Measurements from ENCODE around the gene HOXD11.

GRCh38 chr2:176131848-176132158 is 24.7 kb downstream of the HOXD11 start:
- TF ChIP-seq CTCF (conservative IDR thresholded peaks at IDR 0.05; ENCODE audit: low read depth in 2 of 2) (no peak), POLR2AphosphoS5 (IDR thresholded peaks at IDR 0.05; ENCODE audit: low read depth) (no peak), REST (IDR thresholded peaks at IDR 0.05; ENCODE audit: unreplicated experiment) (no peak), EZH2 (IDR thresholded peaks at IDR 0.05; ENCODE audit: low read depth, unreplicated experiment) (no peak), ETS1 (IDR thresholded peaks at IDR 0.05) (no peak), EZH2phosphoT487 (IDR thresholded peaks at IDR 0.05; ENCODE audit: unreplicated experiment) (no peak), CREB1 (CRISPR knock-in tag; IDR thresholded peaks at IDR 0.05; ENCODE audit: low read depth) (no peak), JUNB (IDR thresholded peaks at IDR 0.05; ENCODE audit: unreplicated experiment) (no peak), ZNF114 (CRISPR knock-in tag; IDR thresholded peaks at IDR 0.05) (no peak), ZNF331 (CRISPR knock-in tag; IDR thresholded peaks at IDR 0.05; ENCODE audit: low read depth) (no peak), NANOG (IDR thresholded peaks at IDR 0.05; ENCODE audit: borderline replicate concordance) (no peak)
